Activated naive CD8-positive, alpha-beta T cell treated with anti-CD3 and anti-CD28 coated beads, Interleukin-2, amount 50 U/mL, for 16 hours (primary cell): ENCODE data around the gene FHOD3.
"Not testable (repeated sequence)": the region's sequence is repeated elsewhere in the genome, so short reads cannot be mapped to it uniquely, and the experiment has no call there.

Source experiments
- DNase-seq: peaks from one replicate; pipeline ENCODE4 v3.0.0-alpha.2; 2020; ENCODE audit warnings: low read depth, low spot score

The FHOD3 gene

DNA sequence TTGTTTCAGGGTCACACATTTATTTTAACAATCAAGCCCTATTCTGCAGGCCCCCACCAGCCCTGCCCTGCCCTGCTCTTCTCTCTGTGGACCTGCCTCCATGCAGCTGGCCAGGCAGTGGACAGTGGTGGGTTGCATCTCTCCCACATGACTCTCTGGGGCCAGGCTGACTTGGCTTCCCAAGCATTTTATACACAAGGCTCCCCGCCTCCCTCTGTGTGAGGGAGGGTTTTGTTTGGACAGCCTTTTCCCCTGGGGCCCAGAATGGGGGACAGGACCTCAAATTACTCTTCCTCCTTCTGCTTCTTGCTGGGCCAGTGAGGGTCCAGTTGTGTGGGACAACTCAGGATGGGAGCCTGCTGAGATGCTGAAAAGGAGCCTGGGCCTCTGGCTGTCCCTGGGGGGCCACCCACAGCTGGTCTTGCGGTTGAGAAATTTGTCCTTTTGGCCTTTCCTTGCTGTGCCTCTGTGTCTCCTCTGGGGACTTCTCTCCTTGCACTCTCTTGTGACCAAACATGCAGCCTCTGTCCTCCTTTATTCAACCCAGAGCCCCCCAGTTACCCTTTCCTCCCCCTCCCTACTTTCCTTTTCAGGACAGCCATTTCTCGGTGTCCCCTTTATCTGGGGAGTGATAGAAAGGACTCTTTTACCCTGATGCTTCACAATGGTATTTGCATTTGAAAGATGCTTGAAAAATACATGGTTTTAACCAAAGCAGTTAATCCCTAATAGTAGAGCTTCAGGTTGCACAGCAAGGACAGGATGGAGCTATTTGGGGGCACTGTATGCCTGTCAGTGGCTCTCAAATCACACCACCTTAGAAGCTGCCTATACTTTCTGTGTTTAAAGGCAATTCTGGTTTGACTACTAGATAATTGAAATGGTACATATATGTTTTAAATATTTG is 151.1 kb downstream of the FHOD3 start:
- DNase-seq: no peak

DNA sequence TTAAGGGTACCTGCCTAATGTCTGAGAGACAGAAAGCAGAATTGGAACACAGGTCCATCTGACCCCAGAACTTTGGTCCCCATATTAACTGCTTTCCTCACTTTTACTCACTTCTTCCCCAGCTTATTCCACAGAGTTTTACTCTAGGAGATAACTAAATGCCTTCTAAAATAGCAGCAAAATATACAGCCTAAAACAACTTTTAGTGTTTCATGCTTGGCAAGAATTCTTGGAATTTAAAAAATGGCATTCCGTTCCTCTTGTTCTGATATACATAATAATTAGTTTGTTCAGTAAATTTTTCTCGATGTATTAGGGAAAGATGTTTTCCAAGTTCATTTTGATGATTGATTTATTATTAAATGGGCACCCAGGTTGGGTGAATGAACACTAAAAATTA is 151.9 kb downstream of the FHOD3 start:
- no peak for DNase-seq

DNA sequence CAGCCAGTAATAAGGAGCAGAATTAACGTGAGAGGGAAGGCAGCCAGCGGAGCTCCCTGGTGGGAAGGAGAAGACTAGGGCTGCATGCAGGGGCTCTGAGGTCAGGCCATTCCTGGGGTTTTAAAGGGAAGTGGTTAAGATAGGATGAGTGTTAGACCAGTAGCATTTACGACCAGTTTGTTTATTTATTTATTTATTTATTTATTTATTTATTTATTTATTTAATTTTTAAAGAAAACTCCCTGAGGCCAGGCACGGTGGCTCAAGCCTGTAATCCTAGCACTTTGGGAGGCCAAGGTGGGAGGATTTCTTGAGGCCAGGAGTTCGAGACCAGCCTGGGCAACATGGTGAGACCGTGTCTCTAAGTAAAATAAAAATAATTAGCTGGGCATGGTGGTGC is 152.8 kb downstream of the FHOD3 start:
- DNase-seq: no peak

DNA sequence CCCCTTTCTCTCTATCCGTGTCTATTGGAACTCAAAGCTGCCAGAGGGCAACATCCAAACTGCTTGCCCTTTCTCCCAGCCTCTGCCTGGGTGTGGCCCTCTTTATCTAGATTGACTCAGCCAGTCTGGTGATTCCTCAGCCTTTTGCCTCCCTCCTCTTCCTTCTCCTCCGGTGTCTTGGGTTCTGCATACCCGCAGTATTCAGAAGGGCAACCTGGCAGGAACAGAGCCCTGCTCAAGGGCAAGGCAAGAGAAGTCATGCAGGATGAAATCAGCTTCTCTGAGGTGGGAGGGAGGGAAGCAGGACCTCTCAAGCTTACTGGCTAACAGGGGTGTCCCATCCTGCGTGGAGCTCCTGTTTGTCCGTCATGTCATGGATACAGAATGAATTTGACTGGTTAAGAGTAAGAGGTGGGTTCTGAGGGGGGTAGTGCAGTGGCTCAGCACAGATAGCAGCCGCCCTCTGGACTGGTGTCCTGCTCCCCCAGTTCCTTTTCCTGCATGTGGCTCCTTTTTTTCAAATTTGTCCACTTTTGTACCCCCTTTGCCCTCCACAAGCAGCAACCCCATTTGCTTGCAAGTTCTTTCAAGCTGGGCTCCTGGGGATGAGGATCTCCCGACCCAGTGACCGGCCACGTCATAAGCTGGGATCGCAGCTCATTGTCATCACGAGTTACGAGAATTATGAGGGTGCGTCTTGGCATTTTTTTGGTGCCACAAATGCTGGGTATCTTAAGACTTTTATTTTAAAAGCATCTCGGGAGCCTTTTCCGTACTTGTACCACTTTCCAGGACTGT is 154.1 kb downstream of the FHOD3 start:
- no peak for DNase-seq

DNA sequence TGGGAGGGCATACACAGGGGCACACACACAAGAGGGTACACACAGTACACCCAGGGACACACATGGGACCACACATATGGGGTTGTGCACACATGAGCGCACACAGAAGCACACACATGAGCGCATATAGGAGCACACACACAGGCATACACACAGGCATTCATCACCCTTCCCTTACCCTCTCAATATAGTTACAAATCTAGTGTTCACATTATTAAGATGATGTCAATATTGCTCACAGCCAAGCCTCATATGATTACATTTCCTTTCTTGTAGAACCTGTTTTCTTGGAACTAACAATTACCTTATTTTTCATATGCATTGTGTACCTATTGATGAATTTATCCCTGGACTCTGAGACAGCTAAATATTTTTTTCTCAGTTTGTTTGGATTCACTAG is 156.7 kb downstream of the FHOD3 start:
- no peak for DNase-seq

DNA sequence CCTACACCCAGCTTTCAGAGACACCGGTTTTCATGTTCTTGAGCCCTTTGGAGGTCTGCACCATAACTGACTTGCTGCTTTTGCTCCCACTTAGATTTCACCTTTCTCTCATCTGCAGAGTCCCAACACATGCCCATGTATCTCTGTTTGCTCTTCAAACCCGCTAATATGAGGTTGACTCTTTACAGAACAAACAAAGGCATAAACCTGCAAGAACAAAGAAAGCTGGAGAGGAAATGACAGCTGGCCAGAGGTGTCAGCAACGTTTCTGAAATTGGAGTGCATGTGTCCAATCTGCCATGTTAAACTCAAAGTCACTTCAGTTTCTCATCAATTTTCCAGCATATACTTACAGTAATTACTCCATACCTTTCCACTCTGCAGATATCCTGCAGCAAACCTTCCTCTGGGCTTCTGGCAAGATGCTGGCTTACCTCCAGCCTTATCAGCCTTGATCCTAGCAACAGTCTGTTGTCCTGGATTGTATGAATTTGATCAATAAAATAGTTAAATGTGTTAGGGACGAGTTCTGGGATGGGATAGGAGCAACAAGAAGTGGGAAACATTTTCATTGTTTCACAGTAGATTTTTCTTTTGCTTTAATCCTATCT is 157.4 kb downstream of the FHOD3 start:
- DNase-seq: no peak

DNA sequence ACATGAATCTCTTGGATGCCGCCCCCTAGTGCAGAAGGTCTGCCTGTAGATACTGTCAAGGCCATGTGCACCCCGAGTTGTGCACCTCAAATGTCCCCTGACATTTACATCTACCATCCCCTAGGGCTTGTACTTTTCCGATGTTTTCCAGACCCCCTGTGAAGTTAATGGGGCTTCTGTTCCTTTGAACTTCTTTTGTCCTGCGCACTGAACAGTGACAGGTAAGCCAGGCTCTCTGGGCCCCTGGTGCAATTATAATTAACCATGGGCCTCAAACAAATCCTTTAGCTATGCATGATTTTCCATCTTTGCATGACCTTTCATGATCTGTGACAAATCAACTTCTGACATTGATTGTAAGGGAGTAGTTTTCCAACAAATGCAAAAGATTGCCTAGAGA is 158.4 kb downstream of the FHOD3 start:
- no peak for DNase-seq

DNA sequence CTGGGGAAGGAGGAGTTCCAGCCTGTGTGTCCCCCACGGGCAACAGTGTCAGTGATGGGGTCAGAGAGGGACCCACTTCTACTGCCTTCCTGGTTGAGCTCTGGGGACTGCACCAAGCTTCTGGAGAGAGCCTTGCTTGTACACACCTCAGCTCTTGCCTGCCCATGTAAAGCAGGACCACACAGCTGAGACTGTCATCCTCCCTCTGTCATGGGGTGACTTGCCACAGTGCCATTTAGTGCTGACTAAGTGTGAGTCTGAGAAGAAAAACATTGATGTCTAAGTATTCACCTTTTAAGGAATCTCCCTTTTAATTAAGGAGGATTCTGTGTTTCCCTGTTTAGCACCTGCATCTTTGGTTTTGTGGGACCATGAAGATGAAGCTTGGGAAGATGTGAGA is 159.1 kb downstream of the FHOD3 start:
- DNase-seq: no peak

DNA sequence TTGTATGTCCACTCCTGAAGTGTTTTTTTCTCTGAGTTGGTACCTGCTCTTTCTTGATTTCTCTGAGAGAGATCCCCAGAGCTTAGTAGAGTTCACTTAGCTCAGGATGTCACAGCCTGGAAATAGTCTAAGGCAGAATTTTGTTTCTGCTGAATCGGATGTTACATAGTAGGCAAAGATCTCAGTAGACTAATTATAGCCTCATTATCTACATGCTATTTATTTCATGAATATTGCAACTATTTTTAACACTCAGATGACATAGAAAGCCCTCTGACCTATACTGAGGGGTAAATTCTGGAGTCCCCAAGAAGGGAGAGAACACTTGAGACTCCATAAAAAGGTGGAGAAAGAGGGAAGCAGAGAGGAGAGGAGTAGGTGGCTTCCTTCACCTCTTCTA is 160.2 kb downstream of the FHOD3 start:
- no peak for DNase-seq

DNA sequence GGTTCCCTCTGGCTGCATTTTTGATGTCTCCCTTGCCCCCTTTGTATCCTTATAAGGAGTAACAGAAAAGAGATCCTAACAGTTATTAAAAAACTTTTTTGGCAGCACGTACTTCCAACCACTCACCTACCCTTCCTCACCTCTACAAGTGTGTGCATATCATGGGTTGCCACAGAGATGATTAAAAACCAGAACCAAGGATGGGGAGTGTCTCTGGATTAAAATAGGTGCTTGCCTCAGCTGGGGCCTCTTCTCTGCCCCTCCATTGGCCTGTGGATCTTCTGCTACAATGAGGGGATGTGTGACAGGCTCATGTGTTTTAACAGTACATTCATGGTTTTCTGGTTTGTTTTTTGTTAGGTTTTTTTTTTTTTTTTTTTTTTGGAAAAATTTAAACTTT is 160.8 kb downstream of the FHOD3 start:
- no peak for DNase-seq

DNA sequence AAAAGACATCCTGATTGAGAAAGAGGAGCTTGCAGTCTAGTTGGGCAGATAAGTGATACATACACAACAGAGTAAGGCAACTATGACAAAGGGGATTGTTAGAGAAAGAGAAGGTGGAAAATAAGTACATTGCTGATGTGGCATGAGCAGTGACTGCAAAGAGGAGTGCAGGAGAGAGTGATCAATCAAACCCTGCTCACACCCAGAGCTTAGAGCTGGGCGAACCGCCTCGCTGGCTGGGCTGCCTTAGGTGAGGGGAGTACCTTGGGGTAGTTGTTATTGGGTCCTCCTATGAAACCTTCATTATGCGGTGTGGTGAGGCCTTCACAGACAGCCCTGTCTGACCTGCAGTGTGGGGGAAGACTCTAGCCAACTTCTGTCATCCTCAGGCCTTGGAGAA is 161.7 kb downstream of the FHOD3 start:
- no peak for DNase-seq

DNA sequence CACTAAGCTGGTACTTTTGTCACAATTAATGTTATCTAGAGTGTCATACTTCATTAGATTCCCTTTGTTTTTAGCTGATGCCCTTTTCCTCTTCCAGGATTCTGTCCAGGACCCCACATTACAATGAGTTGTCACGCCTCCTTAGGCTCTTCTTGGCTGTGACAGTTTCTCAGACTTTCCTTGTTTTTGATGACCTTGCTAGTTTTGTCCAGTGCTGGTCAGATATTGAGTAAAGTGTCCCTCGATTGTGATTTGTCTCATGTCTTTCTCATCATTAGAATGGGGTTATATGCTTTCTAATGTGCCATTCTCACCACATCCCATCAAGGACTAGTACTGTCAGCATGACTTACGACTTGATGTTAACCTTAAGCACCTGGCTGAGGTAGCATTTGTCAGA is 162.3 kb downstream of the FHOD3 start:
- no peak for DNase-seq

DNA sequence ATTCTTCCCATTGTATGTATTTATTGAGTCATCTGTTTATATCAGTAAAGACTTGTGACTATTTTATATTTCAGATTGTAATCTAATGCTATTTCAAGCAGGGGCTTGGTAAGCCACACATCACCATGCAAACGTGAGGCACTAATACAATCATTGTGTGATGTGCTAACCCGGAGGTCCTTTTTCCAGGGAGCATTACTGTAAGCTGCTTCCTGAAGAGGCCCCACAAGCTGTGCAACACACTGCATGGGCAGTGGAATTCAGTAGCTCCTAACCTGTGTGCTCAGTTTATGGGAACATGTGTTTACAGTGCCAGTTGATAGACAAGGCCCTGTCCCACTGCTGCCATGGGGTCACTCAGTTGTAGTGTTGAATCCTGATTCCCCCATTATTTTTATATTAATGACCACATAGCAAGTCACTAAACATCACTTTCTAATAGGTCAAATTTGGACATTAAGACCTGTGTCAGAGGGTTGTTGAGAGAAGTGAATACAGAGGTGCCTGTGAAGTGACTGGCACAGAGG is 162.9 kb downstream of the FHOD3 start:
- no peak for DNase-seq

DNA sequence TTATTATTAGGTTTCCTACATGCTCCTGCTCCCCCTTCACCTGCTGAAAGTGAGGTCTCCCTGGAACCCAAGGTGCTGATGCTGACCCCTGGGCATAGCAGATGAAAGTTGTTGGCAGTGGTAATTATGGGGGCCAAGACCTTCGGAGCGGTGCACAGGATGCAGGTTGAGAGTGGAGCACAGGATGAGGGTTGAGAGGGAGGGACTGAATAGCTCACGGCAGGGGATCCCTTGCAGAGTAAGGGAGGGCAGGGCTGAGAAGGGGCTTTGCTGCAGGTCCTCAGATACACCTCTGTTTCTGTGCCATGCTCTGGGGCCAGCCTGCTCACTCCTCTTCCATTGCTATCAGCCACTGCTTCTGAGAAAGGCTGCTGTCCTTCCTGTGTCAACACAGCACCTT is 163.3 kb downstream of the FHOD3 start:
- no peak for DNase-seq

DNA sequence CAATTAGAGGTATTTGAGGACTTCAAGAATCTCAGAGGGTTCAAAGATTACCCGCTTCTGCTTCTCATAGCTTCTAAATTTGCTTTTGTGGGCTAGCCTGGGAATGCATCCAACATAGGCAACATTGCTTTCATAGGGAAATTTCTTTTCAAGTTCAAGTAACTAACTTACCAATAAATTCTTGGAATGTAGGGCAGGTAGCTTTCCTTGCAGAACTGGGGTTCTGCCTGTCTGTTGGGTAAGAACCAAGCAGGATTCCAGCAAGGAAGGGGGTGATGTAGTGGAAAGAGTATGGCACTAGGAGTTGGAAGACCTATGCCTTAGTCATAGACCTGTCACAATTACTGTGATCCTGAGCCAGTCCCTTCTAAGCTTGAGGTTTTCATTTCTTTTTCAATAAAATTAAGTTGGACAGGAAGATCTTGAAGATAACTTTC is 164.1 kb downstream of the FHOD3 start:
- no peak for DNase-seq

DNA sequence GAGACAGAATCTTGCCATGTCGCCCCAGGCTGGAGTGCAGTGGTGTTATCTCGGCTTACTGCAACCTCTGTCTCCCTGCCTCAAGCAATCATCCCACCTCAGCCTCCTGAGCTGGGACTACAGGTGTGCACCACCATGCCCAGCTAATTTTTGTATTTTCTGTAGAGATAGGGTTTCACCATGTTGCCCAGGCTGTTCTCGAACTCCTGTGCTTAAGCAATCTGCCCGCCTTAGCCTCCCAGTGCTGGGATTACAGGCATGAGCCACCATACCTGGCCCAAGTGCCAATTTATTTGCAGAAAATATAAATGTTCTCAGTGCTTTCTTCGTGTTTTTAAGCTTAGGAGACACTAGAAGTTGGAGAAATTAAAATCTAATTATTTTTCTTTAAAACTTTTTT is 166.0 kb downstream of the FHOD3 start:
- not testable (repeated sequence) for DNase-seq

DNA sequence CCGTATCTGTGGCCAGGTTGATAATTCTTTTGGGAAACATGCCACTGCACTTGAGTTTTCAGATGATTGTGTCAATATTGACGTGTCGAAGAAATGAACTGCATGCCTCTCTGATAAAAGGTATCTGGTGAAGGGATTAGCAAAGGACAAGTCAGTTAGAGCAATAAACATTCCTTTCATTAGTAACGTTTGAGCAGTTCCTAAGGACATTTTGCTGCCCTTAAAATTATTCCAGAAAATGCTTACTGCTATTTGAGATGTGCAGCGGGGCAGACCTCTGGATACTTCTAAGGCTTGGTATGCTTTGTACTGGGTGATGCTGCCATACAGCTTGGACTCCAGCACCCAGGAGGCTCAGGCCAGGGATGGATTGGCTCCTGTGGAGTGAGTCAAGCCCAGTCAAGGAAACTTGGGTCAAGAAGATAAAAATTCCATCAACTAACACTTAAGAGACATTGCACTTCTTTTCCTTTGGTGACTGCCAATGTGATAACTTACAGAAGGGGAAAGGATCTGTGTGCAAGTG is 166.7 kb downstream of the FHOD3 start:
- DNase-seq: no peak

DNA sequence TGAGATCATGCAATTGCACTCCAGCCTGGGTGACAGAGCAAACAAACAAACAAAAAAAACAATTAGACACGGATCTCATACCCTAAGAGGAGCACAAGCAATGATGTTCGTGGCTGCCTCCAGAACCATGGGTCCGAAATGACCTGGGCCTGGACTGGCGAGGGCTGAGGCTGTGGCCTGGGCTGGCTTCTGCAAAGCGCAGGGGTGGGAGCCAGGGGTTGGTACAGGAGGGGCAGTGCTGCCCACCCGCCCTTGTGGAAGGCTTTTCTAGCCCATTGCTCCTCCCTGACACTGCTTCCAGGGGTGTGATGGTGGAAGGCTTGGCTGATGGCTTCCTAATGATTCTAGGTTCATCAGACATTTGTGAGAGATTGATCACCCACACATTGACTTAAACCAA is 167.8 kb downstream of the FHOD3 start:
- no peak for DNase-seq

DNA sequence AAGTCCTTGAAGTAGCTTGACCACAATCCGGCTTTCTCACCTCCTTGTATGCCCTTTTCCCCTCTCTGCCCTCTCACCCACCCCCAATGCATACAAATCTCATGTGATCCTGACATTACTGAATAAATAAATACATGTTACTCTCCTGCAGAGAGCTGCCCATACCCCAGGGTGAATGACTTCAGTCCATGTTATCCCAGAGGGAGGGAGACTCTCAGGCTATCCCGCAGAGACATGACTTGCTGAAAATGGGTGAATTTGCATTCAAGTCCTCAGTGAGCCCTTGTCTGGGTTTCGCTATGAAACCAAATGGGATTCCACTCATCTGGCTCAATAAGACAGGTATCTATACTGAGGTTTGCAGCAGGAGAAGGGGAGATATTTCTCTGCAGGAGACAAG is 168.5 kb downstream of the FHOD3 start:
- no peak for DNase-seq

DNA sequence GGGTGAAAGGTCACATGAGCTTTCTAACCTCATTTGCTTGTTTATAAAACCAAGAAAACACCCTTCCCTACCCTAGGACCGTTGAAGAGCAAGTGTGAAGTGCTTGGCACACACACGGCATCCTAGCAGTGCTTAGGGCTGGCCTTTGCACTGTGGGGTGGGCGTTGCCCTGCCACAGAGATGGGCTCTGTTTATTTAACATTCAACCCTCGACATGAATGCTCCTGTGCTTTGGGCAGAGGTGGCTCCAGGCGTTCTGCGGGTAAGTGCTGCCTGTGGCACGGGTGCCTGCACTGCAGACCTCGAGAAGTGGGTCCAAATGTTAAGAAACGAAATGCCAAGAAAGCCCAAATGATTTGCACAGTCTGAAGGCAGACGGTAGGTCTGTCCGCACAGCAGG is 170.1 kb downstream of the FHOD3 start:
- DNase-seq: no peak

DNA sequence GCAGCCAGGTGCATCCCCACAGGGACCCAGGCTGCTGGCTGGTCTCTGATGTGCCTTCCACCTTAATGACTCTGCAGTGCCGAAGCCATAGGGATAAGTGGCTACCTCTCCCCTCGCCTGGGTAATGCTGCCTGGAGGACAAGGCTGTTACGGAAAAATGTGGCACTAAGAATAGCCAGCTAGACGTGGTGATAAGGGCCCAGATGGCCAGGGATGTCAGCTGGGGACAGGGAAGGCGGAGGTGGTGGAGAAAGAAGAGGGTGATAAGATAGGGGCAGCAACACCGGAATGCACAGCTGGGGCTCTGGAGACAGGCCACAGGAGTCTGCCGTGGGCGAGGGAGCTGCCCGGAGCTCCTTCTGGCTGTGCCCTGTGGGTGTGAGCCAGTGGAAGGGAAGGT is 170.6 kb downstream of the FHOD3 start:
- DNase-seq: no peak

DNA sequence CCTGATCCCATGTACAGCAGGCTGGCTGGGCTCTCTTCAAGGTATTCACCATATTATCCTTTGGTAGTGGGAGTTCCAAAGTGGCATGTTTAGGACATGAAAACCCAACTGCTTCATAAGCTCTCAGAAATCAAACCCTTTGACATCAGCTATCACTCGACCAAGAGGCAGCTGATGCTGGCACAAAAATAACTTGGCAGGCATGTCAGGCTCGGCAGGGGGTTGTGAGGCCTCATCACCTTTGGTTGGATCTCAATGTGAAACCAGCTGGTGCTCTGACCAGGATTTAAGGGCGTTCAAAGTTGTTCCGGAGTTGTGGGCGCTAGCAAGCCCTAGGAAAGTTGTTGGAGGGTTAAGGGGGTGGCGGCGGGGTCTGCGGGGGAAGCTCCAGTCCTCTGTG is 171.9 kb downstream of the FHOD3 start:
- DNase-seq: no peak
